ENCODE data around the gene ARHGAP23.

DNA sequence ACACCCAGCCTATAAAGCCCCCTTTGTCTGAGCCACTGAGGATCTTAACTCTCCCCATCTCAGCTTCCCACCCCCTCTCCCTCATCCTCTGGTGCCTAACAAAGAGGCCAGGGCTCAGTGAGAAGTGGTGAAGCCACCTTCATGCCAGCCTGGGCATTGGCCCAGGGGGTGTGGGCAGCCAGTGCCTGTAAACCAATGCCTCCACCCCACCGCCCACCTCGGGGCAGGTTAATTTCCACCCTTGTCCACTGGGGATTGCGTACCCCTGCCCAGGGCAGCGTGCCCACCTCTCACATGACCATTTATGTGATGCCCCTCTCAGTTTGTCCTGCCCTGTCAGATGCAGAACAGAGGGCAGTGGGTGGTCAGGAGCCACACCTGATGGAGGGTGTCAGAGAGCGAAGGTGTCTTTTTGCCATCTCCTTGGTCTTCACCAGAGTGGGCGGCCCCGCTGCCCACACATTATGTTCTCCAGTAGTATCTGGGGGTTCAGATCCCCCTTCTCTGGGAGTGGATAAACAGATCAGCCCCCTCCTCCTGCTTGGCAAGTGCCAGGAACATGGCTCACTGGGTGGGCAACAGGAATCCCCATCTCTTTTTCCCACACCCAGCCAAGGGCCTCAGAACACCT lies 10.1 kb upstream of the ARHGAP23 start:
- no peak for TF ChIP-seq POLR2A (IDR thresholded peaks at IDR 0.05; ENCODE audit: low read length)
- TF ChIP-seq GATA1 (IDR thresholded peaks at IDR 0.05; ENCODE audit: low read depth, low read length): no peak

Data from erythroblast (primary cell).